H1 (cell line): ENCODE results near the gene IRAK3. TPM values are rescaled to one million over a fixed set of nuclear protein-coding genes. Genes with fewer than 3 reads are reported as not detected.

Experiments used
- CTCF ChIA-PET: fragments of 300-600 bp; sonication (Branson Sonifier 250); formaldehyde crosslinking; loops from one replicate; lab custom pipeline; 2021; ENCODE audit not compliant: partially characterized antibody; lab: Charles Lee
- POLR2A ChIA-PET: fragments of 300-600 bp; sonication (Branson Sonifier 250); formaldehyde crosslinking; loops from one replicate; lab custom pipeline; 2021; ENCODE audit warnings: inconsistent platforms; ENCODE audit not compliant: partially characterized antibody; lab: Charles Lee
- DNase-seq, 2 experiments: peaks; one replicate each; pipeline versions ENCODE4 v3.0.0 to v3.0.0-alpha.2; 2010 to 2022; ENCODE audit warnings: low spot score in 2 of 2, low read depth in 1 of 2, mixed read lengths in 1 of 2
- FAIRE-seq: peaks from 2 replicates; lab custom pipeline; 2011; peaks lifted over from hg19 to GRCh38; lab: Jason Lieb, UNC
- H2AFZ ChIP-seq: 2 replicates; pipeline ENCODE4 v1.8.1; 2012; ENCODE audit warnings: low read length, inconsistent platforms
- H2AK5ac ChIP-seq: 2 replicates; pipeline ENCODE4 v1.6.1; 2013; ENCODE audit warnings: low read depth, low read length
- H2BK120ac ChIP-seq: replicated peaks from 2 replicates; pipeline ENCODE3; 2013; ENCODE audit warnings: low read depth, low read length, inconsistent platforms
- H2BK12ac ChIP-seq: 2 replicates; pipeline ENCODE4 v1.6.1; 2013; ENCODE audit warnings: low read depth, low read length
- H2BK15ac ChIP-seq: 2 replicates; pipeline ENCODE4 v1.6.1; 2013; ENCODE audit warnings: low read length
- H2BK20ac ChIP-seq: 2 replicates; pipeline ENCODE4 v1.6.1; 2013; ENCODE audit warnings: low read length
- H2BK5ac ChIP-seq: 2 replicates; pipeline ENCODE4 v1.6.1; 2013; ENCODE audit warnings: low read depth, low read length
- H3K14ac ChIP-seq: 2 replicates; pipeline ENCODE4 v1.6.1; 2013; ENCODE audit warnings: inconsistent platforms; ENCODE audit not compliant: insufficient read length
- H3K18ac ChIP-seq: 2 replicates; pipeline ENCODE4 v1.6.1; 2013; ENCODE audit warnings: low read length; ENCODE audit errors: extremely low read depth
- H3K23ac ChIP-seq: 2 replicates; pipeline ENCODE4 v1.6.1; 2013; ENCODE audit warnings: inconsistent platforms; ENCODE audit not compliant: insufficient read length
- H3K23me2 ChIP-seq: 2 replicates; pipeline ENCODE4 v1.6.1; 2013; ENCODE audit warnings: low read depth, low read length
- H3K27ac ChIP-seq: 2 replicates; pipeline ENCODE4 v1.6.1; 2011; ENCODE audit warnings: low read depth, low read length, inconsistent platforms
- H3K27me3 ChIP-seq, 4 experiments: replicated peaks in 1 of 4; 1 replicate in 1 of 4; 2 replicates in 3 of 4; pipeline versions ENCODE4 v1.6.1 to v1.8.1; 2011 to 2013; ENCODE audit warnings: low read length in 3 of 4, mild to moderate bottlenecking in 3 of 4, inconsistent platforms in 2 of 4, mixed read lengths in 2 of 4, moderate library complexity in 1 of 4; ENCODE audit not compliant: control insufficient read depth in 3 of 4, insufficient read depth in 3 of 4; ENCODE audit errors: extremely low read depth in 1 of 4
- H3K36me3 ChIP-seq, 4 experiments: 2 replicates each; pipeline versions ENCODE4 v1.6.1 to v1.8.1; 2011 to 2013; ENCODE audit warnings: mild to moderate bottlenecking in 4 of 4, low read length in 3 of 4, moderate library complexity in 2 of 4, control low read depth in 1 of 4, inconsistent platforms in 1 of 4; ENCODE audit not compliant: insufficient read depth in 4 of 4, control insufficient read depth in 2 of 4
- H3K4ac ChIP-seq: replicated peaks from 2 replicates; pipeline ENCODE3; 2013; ENCODE audit warnings: low read length, low read depth, mixed read lengths, inconsistent platforms; ENCODE audit not compliant: insufficient read length
- H3K4me1 ChIP-seq, 4 experiments: replicated peaks in 1 of 4; 1 replicate in 1 of 4; 2 replicates in 3 of 4; pipeline versions ENCODE4 v1.6.1 to v1.8.1; 2011 to 2013; ENCODE audit warnings: low read length in 3 of 4, inconsistent platforms in 2 of 4, mixed read lengths in 1 of 4; ENCODE audit not compliant: insufficient read depth in 4 of 4, control insufficient read depth in 3 of 4
- H3K4me2 ChIP-seq, 2 experiments: 2 replicates each; pipeline versions ENCODE4 v1.6.1 to v1.8.1; 2011 to 2013; ENCODE audit warnings: low read depth in 2 of 2, low read length in 2 of 2, control low read depth in 1 of 2, inconsistent platforms in 1 of 2, mild to moderate bottlenecking in 1 of 2; ENCODE audit not compliant: insufficient read depth in 1 of 2
- H3K4me3 ChIP-seq, 4 experiments: fragments of 200-600, 300-600 bp in 1 of 4; sonication (generic), shearing (Covaris generic), sonication (Bioruptor Twin) in 1 of 4; 2 replicates each; pipeline versions ENCODE4 v1.5.1 to v1.8.1; 2011 to 2016; ENCODE audit warnings: low read length in 4 of 4, low read depth in 3 of 4, control low read depth in 2 of 4, inconsistent platforms in 2 of 4, mild to moderate bottlenecking in 2 of 4, mixed read lengths in 1 of 4, moderate library complexity in 1 of 4; ENCODE audit not compliant: insufficient read depth in 2 of 4; ENCODE audit errors: extremely low read depth in 1 of 4
- H3K56ac ChIP-seq: replicated peaks from 2 replicates; pipeline ENCODE3; 2013; ENCODE audit warnings: low read depth, mild to moderate bottlenecking, mixed read lengths, low read length, inconsistent platforms; ENCODE audit not compliant: insufficient read length
- H3K79me1 ChIP-seq: 2 replicates; pipeline ENCODE4 v1.6.1; 2013; ENCODE audit warnings: low read depth, low read length, control low read depth
- H3K79me2 ChIP-seq, 2 experiments: 2 replicates each; pipeline versions ENCODE4 v1.6.1 to v1.8.1; 2012 to 2013; ENCODE audit warnings: low read length in 2 of 2, mild to moderate bottlenecking in 2 of 2, inconsistent platforms in 1 of 2; ENCODE audit not compliant: insufficient read depth in 2 of 2, control insufficient read depth in 1 of 2
- H3K9ac ChIP-seq, 4 experiments: replicated peaks in 1 of 4; 1 replicate in 1 of 4; 2 replicates in 3 of 4; pipeline versions ENCODE4 v1.6.1 to v1.8.1; 2011 to 2013; ENCODE audit warnings: low read depth in 3 of 4, low read length in 3 of 4, control low read depth in 2 of 4, mild to moderate bottlenecking in 2 of 4, moderate library complexity in 2 of 4, inconsistent platforms in 1 of 4; ENCODE audit errors: extremely low read depth in 1 of 4
- H3K9me3 ChIP-seq, 2 experiments: 2 replicates each; pipeline versions ENCODE4 v1.6.1 to v1.8.1; 2012 to 2013; ENCODE audit warnings: mild to moderate bottlenecking in 2 of 2, moderate library complexity in 2 of 2, control low read depth in 1 of 2, inconsistent platforms in 1 of 2, low read depth in 1 of 2, low read length in 1 of 2, mixed read lengths in 1 of 2; ENCODE audit not compliant: insufficient read depth in 2 of 2
- H4K20me1 ChIP-seq, 2 experiments: replicated peaks in 1 of 2; 2 replicates each; pipeline versions ENCODE3 to v1.8.1; 2011 to 2013; ENCODE audit warnings: inconsistent platforms in 2 of 2, low read length in 2 of 2, mild to moderate bottlenecking in 1 of 2; ENCODE audit not compliant: insufficient read depth in 2 of 2, control insufficient read depth in 1 of 2
- H4K5ac ChIP-seq: 2 replicates; pipeline ENCODE4 v1.6.1; 2013; ENCODE audit warnings: low read length, low read depth, mixed read lengths, inconsistent platforms; ENCODE audit not compliant: insufficient read length
- H4K8ac ChIP-seq: 2 replicates; pipeline ENCODE4 v1.8.0; 2013; ENCODE audit warnings: mild to moderate bottlenecking, moderate library complexity, low read length, inconsistent platforms; ENCODE audit not compliant: insufficient read depth; ENCODE audit errors: extremely low read depth
- H4K91ac ChIP-seq: replicated peaks from 2 replicates; pipeline ENCODE3; 2013; ENCODE audit warnings: low read length, mixed read lengths, inconsistent platforms; ENCODE audit not compliant: insufficient read length
- BACH1 ChIP-seq: IDR thresholded peaks from 2 replicates; pipeline ENCODE4 v1.6.1; 2012; ENCODE audit warnings: low read length, improper control_type of control experiment
- BCL11A ChIP-seq, 2 experiments: IDR thresholded peaks; one replicate each; pipeline ENCODE4 v1.6.1; 2011; ENCODE audit warnings: low read depth in 2 of 2, low read length in 2 of 2, mild to moderate bottlenecking in 2 of 2
- BRCA1 ChIP-seq: IDR thresholded peaks from 2 replicates; pipeline ENCODE4 v1.6.1; 2012; ENCODE audit warnings: low read depth, low read length, improper control_type of control experiment
- CHD1 ChIP-seq: IDR thresholded peaks from 2 replicates; pipeline ENCODE4 v1.6.1; 2012; ENCODE audit warnings: low read depth, low read length, improper control_type of control experiment
- CTBP2 ChIP-seq: IDR thresholded peaks from 2 replicates; pipeline ENCODE4 v1.7.0; 2011; ENCODE audit warnings: borderline replicate concordance, mild to moderate bottlenecking, moderate library complexity, mixed read lengths, low read length; ENCODE audit not compliant: insufficient read depth, insufficient read length
- EZH2 ChIP-seq: fragments of 200-600 bp; sonication (generic); IDR thresholded peaks from 2 replicates; pipeline ENCODE4 v1.7.1; 2012; ENCODE audit warnings: low read depth, mild to moderate bottlenecking, moderate library complexity, low read length, inconsistent platforms; ENCODE audit not compliant: severe bottlenecking
- JUN ChIP-seq: IDR thresholded peaks from 2 replicates; pipeline ENCODE4 v1.6.1; 2011; ENCODE audit warnings: low read depth, mild to moderate bottlenecking, improper control_type of control experiment, low read length
- NANOG ChIP-seq: IDR thresholded peaks from 2 replicates; pipeline ENCODE4 v1.6.1; 2011; ENCODE audit warnings: low read length, low read depth, mild to moderate bottlenecking, inconsistent platforms; ENCODE audit not compliant: insufficient read depth, poor library complexity, severe bottlenecking
- SIRT6 ChIP-seq: IDR thresholded peaks from one replicate; pipeline ENCODE4 v1.7.1; 2012; ENCODE audit warnings: low read length, inconsistent platforms
- SRF ChIP-seq: IDR thresholded peaks from 2 replicates; pipeline ENCODE4 v1.6.1; 2011; ENCODE audit warnings: mild to moderate bottlenecking, low read depth, low read length, moderate library complexity
- TAF7 ChIP-seq: optimal IDR thresholded peaks from 2 replicates; pipeline ENCODE3; 2011; ENCODE audit warnings: low read depth, mild to moderate bottlenecking, inconsistent platforms, low read length, moderate library complexity, borderline replicate concordance
- TEAD4 ChIP-seq: IDR thresholded peaks from 2 replicates; pipeline ENCODE4 v1.6.1; 2012; ENCODE audit warnings: low read depth, low read length, inconsistent platforms, mixed read lengths
- ZNF274 ChIP-seq: IDR thresholded peaks from 2 replicates; pipeline ENCODE4 v1.7.0; 2012; ENCODE audit warnings: low read length, borderline replicate concordance; ENCODE audit errors: extremely low read depth
- WGBS, 2 experiments: shearing (Covaris generic) in 1 of 2; methylation state at CpG; one replicate each; pipeline versions ENCODE4 v1.1.6 to v1.1.7; 2013 to 2015; ENCODE audit warnings: low lambda C conversion rate in 2 of 2, mixed read lengths in 2 of 2, inconsistent platforms in 1 of 2, low coverage in 1 of 2, missing lambda C conversion rate in 1 of 2; ENCODE audit not compliant: insufficient replicate concordance in 2 of 2, insufficient coverage in 1 of 2, insufficient read length in 1 of 2; ENCODE audit errors: extremely low coverage in 1 of 2, missing lambda C conversion rate in 1 of 2; 5-methylcytosine and 5-hydroxymethylcytosine counted together
- polyA plus RNA-seq, 7 experiments: library from polyadenylated mRNA; depleted of rRNA in 3 of 7; stranded (reverse) in 5 of 7; unstranded in 2 of 7; fragments of >200 nt in 5 of 7; fragments of 200-250 nt in 2 of 7; gene quantifications; 1 replicate in 5 of 7; 2 replicates in 1 of 7; 4 replicates in 1 of 7; pipeline versions ENCODE4 v1.2.1 to v1.2.3, GENCODE V29; 2011 to 2013; ENCODE audit warnings: missing spikeins in 2 of 7, mixed read lengths in 2 of 7
- total RNA-seq: library from RNA; stranded (reverse); fragmentation: NEBNext Ultra II Directional; extraction: Animal tissue kit (Norgen Biotek cat#: 25700); gene quantifications from 2 replicates; pipeline ENCODE4 v1.2.1, GENCODE V29; 2021

IRAK3 gene
- total and polyA plus RNA-seq, 2 of the 8 experiments (the other 6 are each of a cell fraction or from before 2014, with no cell fraction given) = 0.51 to 2.2 TPM

DNA sequence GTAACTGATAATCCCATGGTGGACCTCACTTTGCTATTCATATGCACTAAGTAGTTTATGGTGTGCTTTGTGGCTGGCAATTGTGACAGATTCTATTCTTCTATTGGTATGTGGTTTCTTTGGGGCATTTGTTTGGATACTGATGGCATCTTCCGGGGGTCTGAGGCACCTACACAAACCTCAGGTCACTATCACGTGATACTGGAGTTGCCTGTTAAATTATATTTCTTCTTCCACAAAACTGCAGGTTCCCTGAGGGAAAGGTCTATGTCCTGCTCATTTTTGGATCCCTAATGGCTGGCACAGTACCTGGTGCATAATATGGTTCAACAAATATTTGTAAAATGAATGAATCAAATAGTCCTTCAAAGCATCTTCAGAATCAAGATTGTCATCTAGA, 63.8 kb downstream of the IRAK3 start:
- Histone ChIP-seq H2BK15ac (no peak overlapping the region), H3K4me1 (peaks cover 0 to 3% (median 0%) of the 10 kb centered on the region in 4 experiments; a peak in 1 of 7 replicates), H3K23me2 (no peaks in the 10 kb centered on the region), H2BK12ac (no peak overlapping the region), H3K18ac (no peak overlapping the region), H3K9me3 (no peaks in the 10 kb centered on the region), H4K8ac (no peak overlapping the region), H3K79me1 (no peaks in the 10 kb centered on the region), H2BK20ac (no peak overlapping the region), H3K56ac (no peak overlapping the region), H3K14ac (no peak overlapping the region), H3K4me2 (no peak overlapping the region), H4K91ac (no peak overlapping the region), H3K4me3 (no peak overlapping the region), H3K27me3 (no peaks in the 10 kb centered on the region), H3K23ac (no peak overlapping the region), H2AK5ac (no peak overlapping the region), H4K5ac (no peak overlapping the region), H3K4ac (no peak overlapping the region), H3K27ac (no peak overlapping the region), H3K36me3 (no peaks in the 10 kb centered on the region), H3K9ac (no peak overlapping the region), H2AFZ (no peak overlapping the region), H4K20me1 (no peaks in the 10 kb centered on the region), H2BK120ac (no peak overlapping the region), H2BK5ac (no peak overlapping the region), H3K79me2 (no peaks in the 10 kb centered on the region)
- POLR2A ChIA-PET = no interaction called here
- DNase-seq (no peak), FAIRE-seq (no peak)
- CTCF ChIA-PET = interaction anchor here (1.1 to 1.5 kb wide), 2 partner anchors 25 to 26 kb away, joined by 3 to 5 read pairs; no protein-coding TSS in a partner anchor
- TF ChIP-seq BACH1 = no peak
- TF ChIP-seq EZH2 = no peak
- no peak for TF ChIP-seq SIRT6
- no peak for TF ChIP-seq BRCA1
- TF ChIP-seq NANOG = no peak
- TF ChIP-seq CHD1 = no peak
- no peak for TF ChIP-seq JUN
- TF ChIP-seq ZNF274 = no peak
- no peak for TF ChIP-seq BCL11A (IDR thresholded peaks at IDR 0.05; ENCODE audit: low read depth in 2 of 2, low read length in 2 of 2)
- no peak for TF ChIP-seq TAF7
- no peak for TF ChIP-seq SRF
- no peak for TF ChIP-seq CTBP2
- TF ChIP-seq TEAD4 = no peak
- 91% methylated on average over 2 of the region's 2 CpGs; no CpG with 5 or more reads in 1 of the 2 experiments for WGBS, 2 experiments
